Renal cortex interstitium (tissue), 15 donors: ENCODE results near the gene PPP2R3B. TPM values are rescaled to one million over a fixed set of nuclear protein-coding genes. Genes with fewer than 3 reads are reported as not detected.
"Not testable (repeated sequence)": the region's sequence is repeated elsewhere in the genome, so short reads cannot be mapped to it uniquely, and the experiment has no call there.

ENCODE experiments used
- DNase-seq, 11 donors: peaks; one replicate each; pipeline ENCODE4 v3.0.0-alpha.2; 2013; ENCODE audit warnings: low read depth in 9 of 11, low spot score in 4 of 11; ENCODE audit errors: extremely low read depth in 1 of 11
- long read RNA-seq, 16 experiments: transcript quantifications; one replicate each; lab custom pipeline, GENCODE V29; 2026
- polyA plus RNA-seq, 3 donors: library from polyadenylated mRNA; unstranded; fragments of 120-200 nt; gene quantifications; one replicate each; pipeline ENCODE4 v1.2.1, GENCODE V29; 2013; ENCODE audit not compliant: insufficient read length in 3 of 3

Gene PPP2R3B
- 10 to 100 TPM; 19.9 to 28.8 (median 24.6) TPM for polyA plus RNA-seq
- long read RNA-seq, donor 1, partial matches to known transcripts = 0 of 1 reads
- long read RNA-seq, donor 1, other reads (novel, unspliced or antisense) = 0 of 1 reads
- long read RNA-seq, donor 2, partial matches to known transcripts = 0 of 1 reads
- long read RNA-seq, donor 2, other reads (novel, unspliced or antisense) = 0 of 1 reads
- long read RNA-seq, donor 3, transcript PPP2R3B-202 (13 exons, 2,151 nt) = major isoform, 6 of 6 reads
- long read RNA-seq, donor 3, partial matches to known transcripts = 0 of 6 reads
- long read RNA-seq, donor 3, other reads (novel, unspliced or antisense) = 0 of 6 reads
- long read RNA-seq, donor 4, partial matches to known transcripts = 0 of 4 reads
- long read RNA-seq, donor 4, other reads (novel, unspliced or antisense) = 0 of 4 reads
- long read RNA-seq, donor 5, transcript PPP2R3B-202 (13 exons, 2,151 nt) = major isoform, 9 of 9 reads
- long read RNA-seq, donor 5, partial matches to known transcripts = 0 of 9 reads
- long read RNA-seq, donor 5, other reads (novel, unspliced or antisense) = 0 of 9 reads
- long read RNA-seq, donor 6, partial matches to known transcripts = 0 of 5 reads
- long read RNA-seq, donor 6, other reads (novel, unspliced or antisense) = 0 of 5 reads
- long read RNA-seq, donor 7, partial matches to known transcripts = 0 of 2 reads
- long read RNA-seq, donor 7, other reads (novel, unspliced or antisense) = 0 of 2 reads
- long read RNA-seq, donor 8, transcript PPP2R3B-202 (13 exons, 2,151 nt) = major isoform, 5 of 6 reads
- long read RNA-seq, donor 8, partial matches to known transcripts = 0 of 6 reads
- long read RNA-seq, donor 8, other reads (novel, unspliced or antisense) = 0 of 6 reads
- long read RNA-seq, donor 9, partial matches to known transcripts = 0 of 4 reads
- long read RNA-seq, donor 9, other reads (novel, unspliced or antisense) = 0 of 4 reads
- long read RNA-seq, donor 10, partial matches to known transcripts = 0 of 5 reads
- long read RNA-seq, donor 10, other reads (novel, unspliced or antisense) = 0 of 5 reads
- long read RNA-seq, donor 11, transcript PPP2R3B-202 (13 exons, 2,151 nt) = major isoform, 7 of 7 reads
- long read RNA-seq, donor 11, partial matches to known transcripts = 0 of 7 reads
- long read RNA-seq, donor 11, other reads (novel, unspliced or antisense) = 0 of 7 reads
- long read RNA-seq, donor 12, partial matches to known transcripts = 0 of 1 reads
- long read RNA-seq, donor 12, other reads (novel, unspliced or antisense) = 0 of 1 reads
- long read RNA-seq, donor 13, transcript PPP2R3B-202 (13 exons, 2,151 nt) = major isoform, 13 of 14 reads
- long read RNA-seq, donor 13, partial matches to known transcripts = 0 of 14 reads
- long read RNA-seq, donor 13, other reads (novel, unspliced or antisense) = 0 of 14 reads
- long read RNA-seq, donor 14, partial matches to known transcripts = 0 of 2 reads
- long read RNA-seq, donor 14, other reads (novel, unspliced or antisense) = 0 of 2 reads
- long read RNA-seq, donor 15, partial matches to known transcripts = 0 of 4 reads
- long read RNA-seq, donor 15, other reads (novel, unspliced or antisense) = 0 of 4 reads
- long read RNA-seq, donor 16, transcript PPP2R3B-202 (13 exons, 2,151 nt) = major isoform, 11 of 20 reads
- long read RNA-seq, donor 16, partial matches to known transcripts = 0 of 20 reads
- long read RNA-seq, donor 16, other reads (novel, unspliced or antisense) = 5 of 20 reads

- peak; percentile 94 to 98 (median 97) for DNase-seq
These were observed at the start of gene PPP2R3B for GRCh38 chrX:386768-387575. TSS of gene PPP2R3B (minus strand) at chrX:386907. CDS start at chrX:386691, 216 bp downstream.

GRCh38 chrX:435536-436122 lies 48.9 kb upstream of the PPP2R3B start:
- no peak for DNase-seq

GRCh38 chrX:434946-435345 lies 48.2 kb upstream of the PPP2R3B start:
- no peak for DNase-seq

- DNase-seq = no peak
These were observed 47.1 kb upstream of the PPP2R3B start for GRCh38 chrX:433771-434170.

- DNase-seq = not testable (repeated sequence)
These were observed 46.0 kb upstream of the PPP2R3B start for GRCh38 chrX:432666-433065.

GRCh38 chrX:431492-432111 lies 44.9 kb upstream of the PPP2R3B start:
- no peak for DNase-seq

- DNase-seq = no peak
These were observed 44.3 kb upstream of the PPP2R3B start for GRCh38 chrX:431056-431455.

GRCh38 chrX:429266-429825 lies 42.6 kb upstream of the PPP2R3B start:
- DNase-seq = no peak

GRCh38 chrX:427812-428725 lies 41.4 kb upstream of the PPP2R3B start:
- DNase-seq = peak in 1 of 11 donors; percentile 28

GRCh38 chrX:426881-427280 lies 40.2 kb upstream of the PPP2R3B start:
- no peak for DNase-seq

GRCh38 chrX:425056-425455 lies 38.3 kb upstream of the PPP2R3B start:
- DNase-seq = no peak

- no peak for DNase-seq
These were observed 35.1 kb upstream of the PPP2R3B start for GRCh38 chrX:421646-422391.

- DNase-seq = no peak
These were observed 34.0 kb upstream of the PPP2R3B start for GRCh38 chrX:420496-421223.
